ENCODE results near the gene KPNB1. TPM values are rescaled to one million over a fixed set of nuclear protein-coding genes. Genes with fewer than 3 reads are reported as not detected.

Gene KPNB1
- polyA plus RNA-seq, 1 donor from 2014 or later = 117 TPM

GRCh38 chr17:47676199-47676472 is 26.4 kb downstream of the KPNB1 start:
- Histone ChIP-seq H3K4me3 (ENCODE audit: low read length) (no peak overlapping the region), H3K9ac (ENCODE audit: low read length) (no peak overlapping the region), H4K20me1 (ENCODE audit: insufficient read depth) (no peaks in the 10 kb centered on the region), H3K27me3 (ENCODE audit: insufficient read depth, low read depth, low read length) (no peaks in the 10 kb centered on the region), H3K79me2 (replicated peaks; ENCODE audit: insufficient read depth, low read length) (peaks cover 4% of the 10 kb centered on the region), H3K36me3 (ENCODE audit: insufficient read depth, low read length) (peaks cover 26% of the 10 kb centered on the region), H3F3A (ENCODE audit: insufficient read depth, low read length, poor library complexity, severe bottlenecking) (no peaks in the 10 kb centered on the region), H3K27ac (ENCODE audit: low read length) (no peak overlapping the region), H3K9me2 (ENCODE audit: insufficient read depth, low read length) (no peaks in the 10 kb centered on the region), H3K4me2 (ENCODE audit: low read length) (no peak overlapping the region), H3K9me3 (ENCODE audit: low read length) (no peaks in the 10 kb centered on the region), H2AFZ (ENCODE audit: low read depth, low read length) (no peak overlapping the region)
- TF ChIP-seq REST (IDR thresholded peaks at IDR 0.05; ENCODE audit: borderline replicate concordance) = no peak
- TF ChIP-seq TAF1 (IDR thresholded peaks at IDR 0.05; ENCODE audit: low read depth) = no peak
- no peak for TF ChIP-seq EP300 (conservative IDR thresholded peaks at IDR 0.05; ENCODE audit: poor library complexity, severe bottlenecking)
- TF ChIP-seq MXI1 (conservative IDR thresholded peaks at IDR 0.05; ENCODE audit: poor library complexity, severe bottlenecking) = no peak
- TF ChIP-seq CTCF (IDR thresholded peaks at IDR 0.05; ENCODE audit: poor library complexity, severe bottlenecking) = no peak
- TF ChIP-seq EZH2 (IDR thresholded peaks at IDR 0.05; ENCODE audit: borderline replicate concordance, insufficient read depth, low read length, poor library complexity, severe bottlenecking) = no peak
- no peak for TF ChIP-seq SMC3 (conservative IDR thresholded peaks at IDR 0.05; ENCODE audit: poor library complexity)
- TF ChIP-seq POLR2AphosphoS5 (IDR thresholded peaks at IDR 0.05) = no peak
- TF ChIP-seq RAD21 (conservative IDR thresholded peaks at IDR 0.05) = no peak

- Histone ChIP-seq H3K9me3 (ENCODE audit: low read length) (no peaks in the 10 kb centered on the region), H3K27me3 (ENCODE audit: insufficient read depth, low read depth, low read length) (no peaks in the 10 kb centered on the region), H2AFZ (ENCODE audit: low read depth, low read length) (no peak overlapping the region), H3K4me3 (ENCODE audit: low read length) (no peak overlapping the region), H4K20me1 (ENCODE audit: insufficient read depth) (no peaks in the 10 kb centered on the region), H3K36me3 (ENCODE audit: insufficient read depth, low read length) (peaks cover 26% of the 10 kb centered on the region), H3K4me2 (ENCODE audit: low read length) (no peak overlapping the region), H3K9ac (ENCODE audit: low read length) (no peak overlapping the region), H3K9me2 (ENCODE audit: insufficient read depth, low read length) (no peaks in the 10 kb centered on the region), H3K79me2 (replicated peaks; ENCODE audit: insufficient read depth, low read length) (peaks cover 4% of the 10 kb centered on the region), H3K27ac (ENCODE audit: low read length) (no peak overlapping the region), H3F3A (ENCODE audit: insufficient read depth, low read length, poor library complexity, severe bottlenecking) (no peaks in the 10 kb centered on the region)
- no peak for TF ChIP-seq TAF1 (IDR thresholded peaks at IDR 0.05; ENCODE audit: low read depth)
- TF ChIP-seq EZH2 (IDR thresholded peaks at IDR 0.05; ENCODE audit: borderline replicate concordance, insufficient read depth, low read length, poor library complexity, severe bottlenecking) = no peak
- no peak for TF ChIP-seq EP300 (conservative IDR thresholded peaks at IDR 0.05; ENCODE audit: poor library complexity, severe bottlenecking)
- TF ChIP-seq MXI1 (conservative IDR thresholded peaks at IDR 0.05; ENCODE audit: poor library complexity, severe bottlenecking) = no peak
- TF ChIP-seq POLR2AphosphoS5 (IDR thresholded peaks at IDR 0.05) = no peak
- no peak for TF ChIP-seq SMC3 (conservative IDR thresholded peaks at IDR 0.05; ENCODE audit: poor library complexity)
- no peak for TF ChIP-seq RAD21 (conservative IDR thresholded peaks at IDR 0.05)
- TF ChIP-seq CTCF (IDR thresholded peaks at IDR 0.05; ENCODE audit: poor library complexity, severe bottlenecking) = no peak
- TF ChIP-seq REST (IDR thresholded peaks at IDR 0.05; ENCODE audit: borderline replicate concordance) = no peak
These were observed 26.9 kb downstream of the KPNB1 start for GRCh38 chr17:47676510-47677165.
